GM23248 (cell line): Measurements from ENCODE around the gene SYK.

Experiments
- EZH2 ChIP-seq: fragments of 200-600 bp; sonication (generic); IDR thresholded peaks from 2 replicates; pipeline ENCODE4 v1.6.1; 2018; ENCODE audit warnings: antibody characterized with exemption, mild to moderate bottlenecking; ENCODE audit not compliant: insufficient read depth, poor library complexity, severe bottlenecking
- EZH2phosphoT487 ChIP-seq: fragments of 200-600 bp; sonication (generic); IDR thresholded peaks from 2 replicates; pipeline ENCODE4 v1.6.1; 2018; ENCODE audit warnings: antibody characterized with exemption, moderate library complexity, mild to moderate bottlenecking, low read depth; ENCODE audit not compliant: insufficient read depth

DNA sequence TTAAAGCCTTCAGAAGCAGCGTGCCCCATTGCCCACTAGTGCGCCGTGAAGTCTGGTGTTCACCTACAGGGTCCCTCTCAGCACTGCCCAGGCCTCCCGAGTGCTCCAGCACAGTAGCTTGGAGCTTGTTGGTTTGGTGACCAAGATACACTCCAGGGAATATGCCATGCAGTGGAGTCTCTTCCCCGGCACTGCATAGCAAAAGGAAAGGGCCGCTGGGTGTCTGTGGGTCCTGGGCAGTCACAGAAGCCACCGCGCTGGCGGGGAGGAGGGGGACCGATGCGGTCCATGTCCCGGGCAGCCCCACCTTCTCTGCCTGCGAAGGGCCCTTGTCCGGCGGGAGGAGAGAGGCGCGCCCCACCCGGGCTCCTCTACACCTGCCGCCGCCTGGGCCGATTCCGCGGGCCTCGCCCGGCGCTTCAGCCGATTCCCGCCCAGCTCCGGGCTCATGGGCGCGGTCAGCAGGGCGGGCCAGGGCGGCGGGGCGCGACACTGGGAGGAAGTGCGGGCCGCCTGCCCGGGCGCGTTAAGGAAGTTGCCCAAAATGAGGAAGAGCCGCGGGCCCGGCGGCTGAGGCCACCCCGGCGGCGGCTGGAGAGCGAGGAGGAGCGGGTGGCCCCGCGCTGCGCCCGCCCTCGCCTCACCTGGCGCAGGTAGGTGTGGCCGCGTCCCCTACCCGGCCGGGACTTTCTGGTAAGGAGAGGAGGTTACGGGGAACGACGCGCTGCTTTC is at the start of gene SYK:
- TF ChIP-seq EZH2 (no peak), EZH2phosphoT487 (no peak)
